Right forelimb (tissue), 1 donor: ENCODE results near the gene NBPF26.
"Not testable (repeated sequence)": the region's sequence is repeated elsewhere in the genome, so short reads cannot be mapped to it uniquely, and the experiment has no call there.

Experiments used
- DNase-seq: peaks from one replicate; pipeline ENCODE4 v3.0.0-alpha.2; 2018

NBPF26 gene

DNA sequence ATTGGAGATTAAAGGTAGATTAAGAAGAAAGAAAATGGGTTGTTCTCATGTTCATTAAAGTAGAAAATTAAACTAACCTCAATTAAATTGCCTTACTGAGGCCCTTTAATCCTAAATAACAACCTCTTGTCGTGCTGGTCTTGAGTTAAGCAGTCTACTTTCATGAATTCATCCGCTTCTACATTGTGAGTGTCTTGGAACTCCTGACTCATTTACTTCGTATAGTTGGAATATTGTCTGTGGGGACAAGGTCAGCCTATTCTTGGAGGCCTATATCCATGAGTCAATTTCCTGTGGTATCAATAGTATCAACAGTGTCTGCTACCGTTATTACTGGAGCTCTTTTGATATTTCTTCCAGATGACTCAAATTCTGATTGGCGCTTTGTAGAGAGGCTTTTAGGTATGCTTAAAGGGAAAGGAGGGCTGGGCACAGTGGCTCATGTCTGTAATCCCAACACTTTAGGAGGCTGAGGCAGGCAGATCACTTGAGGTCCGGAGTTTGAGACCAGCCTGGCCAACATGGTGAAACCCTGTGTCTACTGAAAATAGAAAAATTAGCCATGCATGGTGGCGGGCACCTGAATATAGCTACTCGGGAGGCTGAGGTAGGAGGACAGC, 136.0 kb downstream of the NBPF26 start:
- DNase-seq, result not testable (repeated sequence)

DNA sequence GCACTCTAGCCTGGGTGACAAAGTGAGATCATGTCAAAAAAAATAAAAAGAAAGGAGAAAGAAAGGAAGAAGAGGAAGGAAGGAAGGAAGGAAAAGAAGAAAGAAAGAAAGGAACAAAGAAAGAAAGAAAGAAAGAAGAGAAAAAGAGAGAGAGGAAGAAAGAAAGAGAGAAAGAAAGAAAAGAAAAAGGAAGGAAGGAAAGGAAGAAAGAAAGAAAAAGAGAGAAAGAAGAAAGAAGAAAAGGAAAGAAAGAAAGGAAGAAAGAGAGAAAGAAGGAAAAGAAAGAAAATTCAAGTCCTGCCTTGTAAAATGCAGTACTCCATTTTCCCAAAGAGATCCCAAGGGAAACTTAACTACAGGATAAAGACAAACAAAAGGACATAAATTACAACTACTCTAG, 154.5 kb downstream of the NBPF26 start:
- not testable (repeated sequence) for DNase-seq

DNA sequence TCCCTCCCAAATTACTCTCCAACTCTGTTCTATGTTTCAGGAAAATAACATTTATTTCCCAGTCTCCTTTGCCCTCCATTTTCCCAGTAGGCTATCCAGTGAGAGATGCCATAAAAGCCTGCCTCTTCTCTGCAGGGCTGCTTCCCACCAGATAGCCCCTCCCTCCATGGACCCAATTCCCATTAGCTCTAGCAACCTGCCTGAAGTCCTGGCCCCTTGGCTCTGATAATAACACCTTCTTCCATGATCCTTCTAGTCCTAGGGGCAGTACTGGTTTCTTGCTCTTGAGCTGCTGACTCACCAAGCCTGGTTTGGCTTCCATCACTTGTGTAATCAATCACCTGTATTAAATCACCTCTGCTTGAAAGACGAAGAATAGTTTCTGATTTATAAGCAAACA, 156.3 kb downstream of the NBPF26 start:
- not testable (repeated sequence) for DNase-seq

DNA sequence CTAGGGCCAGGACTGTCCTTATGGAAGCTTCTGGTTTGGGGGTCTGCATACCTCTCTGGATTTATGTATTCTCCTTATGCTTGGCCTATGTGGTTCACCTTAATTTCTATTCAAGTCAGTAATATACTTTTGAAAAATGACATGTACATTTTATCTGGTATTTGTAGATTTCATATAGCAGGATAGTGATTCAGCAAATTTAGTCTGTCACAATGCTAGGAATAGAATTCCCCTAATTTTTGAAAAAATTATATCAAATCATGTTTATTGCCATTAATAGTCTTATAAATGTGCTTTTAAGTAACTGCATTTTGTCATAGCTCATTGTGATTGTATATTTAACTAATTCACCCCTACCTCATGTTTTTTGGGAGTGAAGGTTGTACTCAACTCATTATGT, 158.2 kb downstream of the NBPF26 start:
- not testable (repeated sequence) for DNase-seq
